GM18909 (cell line): ENCODE measurements around the gene TMEM94.
A peak's percentile ranks its signal among the peaks of the same experiment; 100 is the strongest.
"Not testable (repeated sequence)": the region's sequence is repeated elsewhere in the genome, so short reads cannot be mapped to it uniquely, and the experiment has no call there.

Experiments used
- ATAC-seq: cut with Tn5 transposase; IDR thresholded peaks from one replicate; pipeline ENCODE4 v1.9.1; 2021; ENCODE audit warnings: mild to moderate bottlenecking; ENCODE audit not compliant: unreplicated experiment, poor library complexity

The TMEM94 gene

GRCh38 chr17:75442168-75443103 lies 14.0 kb upstream of the TMEM94 start:
- no peak for ATAC-seq

- no peak for ATAC-seq
These were observed 11.1 kb upstream of the TMEM94 start for GRCh38 chr17:75445296-75445695.

- not testable (repeated sequence) for ATAC-seq
These were observed 10.5 kb upstream of the TMEM94 start for GRCh38 chr17:75445896-75446295.

GRCh38 chr17:75447951-75448856 lies 8.2 kb upstream of the TMEM94 start:
- ATAC-seq = no peak

- no peak for ATAC-seq
These were observed 6.2 kb upstream of the TMEM94 start for GRCh38 chr17:75450270-75450669.

GRCh38 chr17:75454193-75454592 lies 2.2 kb upstream of the TMEM94 start:
- no peak for ATAC-seq

GRCh38 chr17:75454672-75455071 lies 1.8 kb upstream of the TMEM94 start:
- ATAC-seq = not testable (repeated sequence)

GRCh38 chr17:75456039-75456416 lies 407 bp upstream of the TMEM94 start:
- peak; percentile 7 for ATAC-seq

GRCh38 chr17:75457047-75457654 lies 716 bp downstream of the TMEM94 start:
- no peak for ATAC-seq

GRCh38 chr17:75459246-75459589 lies 2.8 kb downstream of the TMEM94 start:
- no peak for ATAC-seq

GRCh38 chr17:75459590-75460267 lies 3.3 kb downstream of the TMEM94 start:
- no peak for ATAC-seq

GRCh38 chr17:75460295-75460694 lies 3.9 kb downstream of the TMEM94 start:
- no peak for ATAC-seq

GRCh38 chr17:75463603-75464002 lies 7.2 kb downstream of the TMEM94 start:
- no peak for ATAC-seq

GRCh38 chr17:75465039-75465438 lies 8.6 kb downstream of the TMEM94 start:
- no peak for ATAC-seq

- no peak for ATAC-seq
These were observed 11.9 kb downstream of the TMEM94 start for GRCh38 chr17:75468291-75468754.

- ATAC-seq = no peak
These were observed 12.4 kb downstream of the TMEM94 start for GRCh38 chr17:75468779-75469373.

GRCh38 chr17:75471207-75471606 lies 14.8 kb downstream of the TMEM94 start:
- no peak for ATAC-seq

GRCh38 chr17:75472119-75472518 lies 15.7 kb downstream of the TMEM94 start:
- no peak for ATAC-seq

GRCh38 chr17:75473246-75473645 lies 16.8 kb downstream of the TMEM94 start:
- no peak for ATAC-seq

GRCh38 chr17:75474736-75475135 lies 18.3 kb downstream of the TMEM94 start:
- ATAC-seq = no peak
